Right lobe of liver (tissue), 6 donors: ENCODE results near the gene DLG2. TPM values are rescaled to one million over a fixed set of nuclear protein-coding genes. Genes with fewer than 3 reads are reported as not detected.

Experiments used
- ATAC-seq, 4 donors: fragments of 200-7000 bp; cut with Tn5 transposase; one replicate each; pipeline ENCODE4 v1.9.1; 2020; ENCODE audit warnings: mild to moderate bottlenecking in 4 of 4, moderate library complexity in 4 of 4
- DNase-seq, 3 donors: peaks; one replicate each; pipeline ENCODE4 v3.0.0-alpha.2; 2020
- H3K27ac ChIP-seq, 3 donors: fragments of 200-600 bp; one replicate each; pipeline ENCODE4 v1.8.0; 2022
- H3K27me3 ChIP-seq, 2 donors: fragments of 200-600 bp; one replicate each; pipeline ENCODE4 v1.8.0; 2022
- H3K36me3 ChIP-seq, 4 donors: fragments of 200-600 bp; sonication (generic) in 1 of 4; one replicate each; pipeline versions ENCODE4 v1.5.1 to v1.8.0; 2017 to 2022; ENCODE audit warnings: control low read depth in 1 of 4
- H3K4me1 ChIP-seq, 4 donors: fragments of 200-600 bp; sonication (generic) in 1 of 4; one replicate each; pipeline versions ENCODE4 v1.5.1 to v1.8.0; 2017 to 2022; ENCODE audit warnings: control low read depth in 1 of 4
- H3K4me3 ChIP-seq, 3 donors: fragments of 200-600 bp; one replicate each; pipeline ENCODE4 v1.8.0; 2022
- H3K9me3 ChIP-seq, 4 donors: fragments of 200-600 bp; sonication (generic) in 1 of 4; one replicate each; pipeline versions ENCODE4 v1.5.1 to v1.8.0; 2017 to 2022; ENCODE audit warnings: control low read depth in 1 of 4
- CTCF ChIP-seq, 4 donors: fragments of 200-600 bp in 3 of 4; fragments of 450-650 bp in 1 of 4; IDR thresholded peaks; one replicate each; pipeline versions ENCODE4 v1.5.1 to v1.8.0; 2016 to 2022; ENCODE audit warnings: antibody characterized with exemption in 4 of 4, mild to moderate bottlenecking in 2 of 4
- POLR2A ChIP-seq: fragments of 450-650 bp; IDR thresholded peaks from one replicate; pipeline ENCODE4 v1.6.1; 2017; ENCODE audit warnings: antibody characterized with exemption, mild to moderate bottlenecking
- WGBS: methylation state at CpG from one replicate; pipeline ENCODE4 v1.1.6; 2018; ENCODE audit warnings: low coverage, low lambda C conversion rate; ENCODE audit not compliant: insufficient coverage; ENCODE audit errors: missing lambda C conversion rate; 5-methylcytosine and 5-hydroxymethylcytosine counted together
- intact Hi-C, 2 donors: fragments of 100-400 bp; cut with DNase I; formaldehyde crosslinking; loops; one replicate each; pipeline versions ENCODE4 v1.11.2 to v1.14.1; 2022
- total RNA-seq, 6 experiments: library from RNA; depleted of rRNA in 2 of 6; stranded (reverse); fragments of >200 nt in 2 of 6; fragmentation: NEBNext Ultra II Directional in 3 of 6; extraction: Animal tissue kit (Norgen Biotek cat#: 25700) in 3 of 6; gene quantifications; one replicate each; pipeline versions ENCODE4 v1.1.0 to v1.2.4, GENCODE V29; 2016 to 2023
- donor health status: DM: no; HTN: yes; CAD: no.
- donor health status: DM: no; HTN: no; CAD: no.
- donor health status: DM: no; HTN: no; CAD: no.
- donor health status: DM: no; HTN: yes; CAD: no.
- donor health status: DM: no; HTN: yes; CAD: no.

Gene DLG2
- total RNA-seq, 6 experiments from 2014 or later, result 1.2 to 6.4 (median 2.5) TPM

GRCh38 chr11:84036664-84037194, 1590.4 kb downstream of the DLG2 start:
- H3K4me3 ChIP-seq, result no peak overlapping the region
- H3K27ac ChIP-seq, result no peak overlapping the region
- no peak for TF ChIP-seq POLR2A
- TF ChIP-seq CTCF (IDR thresholded peaks at IDR 0.05), result no peak
- peaks cover 0 to 7% (median 3%) of the 10 kb centered on the region in 4 donors for H3K4me1 ChIP-seq
- DNase-seq (no peak), ATAC-seq (peak; percentile 46 to 65 (median 54))
- intact Hi-C loops, result no loop called here
- no peaks in the 10 kb centered on the region for H3K9me3 ChIP-seq
- H3K36me3 ChIP-seq, result no peaks in the 10 kb centered on the region
- H3K27me3 ChIP-seq, result no peaks in the 10 kb centered on the region
- 43% methylated on average over 2 of the region's 2 CpGs for WGBS

- no peak overlapping the region for H3K27ac ChIP-seq
- no peaks in the 10 kb centered on the region for H3K27me3 ChIP-seq
- DNase-seq (no peak), ATAC-seq (no peak)
- TF ChIP-seq CTCF (IDR thresholded peaks at IDR 0.05), result no peak
- no peak for TF ChIP-seq POLR2A
- H3K4me3 ChIP-seq, result no peak overlapping the region
- H3K4me1 ChIP-seq, result peaks cover 0 to 7% (median 3%) of the 10 kb centered on the region in 4 donors
- no peaks in the 10 kb centered on the region for H3K9me3 ChIP-seq
- H3K36me3 ChIP-seq, result no peaks in the 10 kb centered on the region
- WGBS, result 82% methylated on average over 2 of the region's 2 CpGs
- intact Hi-C loops, result no loop called here
These were observed 1591.5 kb downstream of the DLG2 start for GRCh38 chr11:84035645-84036044.

DNA sequence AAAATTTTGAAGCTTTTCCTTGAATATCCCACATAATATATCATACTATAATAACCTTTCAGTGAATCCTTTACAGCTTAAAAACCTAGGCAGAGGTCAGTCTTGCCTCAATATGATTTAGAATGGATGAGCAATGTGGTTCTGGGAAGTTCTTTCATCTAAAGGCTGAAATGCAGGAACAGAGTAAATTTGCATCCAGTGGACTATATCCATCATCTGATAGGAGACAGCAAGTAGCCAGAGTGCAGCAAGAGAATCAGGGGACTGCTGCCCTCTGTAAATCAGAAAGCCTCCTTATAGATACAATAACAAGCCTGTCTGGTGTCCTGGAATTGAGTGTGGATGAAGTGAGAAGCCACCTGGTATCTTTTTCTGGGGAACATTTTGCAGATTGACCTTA, 1592.7 kb downstream of the DLG2 start:
- ATAC-seq (no peak), DNase-seq (no peak)
- no peaks in the 10 kb centered on the region for H3K9me3 ChIP-seq
- TF ChIP-seq POLR2A (no peak), CTCF (IDR thresholded peaks at IDR 0.05) (no peak)
- H3K36me3 ChIP-seq, result no peaks in the 10 kb centered on the region
- H3K4me1 ChIP-seq, result peaks cover 0 to 7% (median 3%) of the 10 kb centered on the region in 4 donors
- no peaks in the 10 kb centered on the region for H3K27me3 ChIP-seq
- H3K27ac ChIP-seq, result no peak overlapping the region
- intact Hi-C loops, result no loop called here
- H3K4me3 ChIP-seq, result no peak overlapping the region

- Histone ChIP-seq H3K9me3 (no peaks in the 10 kb centered on the region), H3K36me3 (no peaks in the 10 kb centered on the region), H3K4me1 (no peaks in the 10 kb centered on the region), H3K4me3 (no peak overlapping the region), H3K27ac (no peak overlapping the region), H3K27me3 (no peaks in the 10 kb centered on the region)
- intact Hi-C loops, result no loop called here
- 76% methylated on average over 1 of the region's 1 CpG for WGBS
- ATAC-seq (no peak), DNase-seq (no peak)
- no peak for TF ChIP-seq POLR2A
- no peak for TF ChIP-seq CTCF (IDR thresholded peaks at IDR 0.05)
These were observed 1602.9 kb downstream of the DLG2 start for GRCh38 chr11:84024266-84024665.

DNA sequence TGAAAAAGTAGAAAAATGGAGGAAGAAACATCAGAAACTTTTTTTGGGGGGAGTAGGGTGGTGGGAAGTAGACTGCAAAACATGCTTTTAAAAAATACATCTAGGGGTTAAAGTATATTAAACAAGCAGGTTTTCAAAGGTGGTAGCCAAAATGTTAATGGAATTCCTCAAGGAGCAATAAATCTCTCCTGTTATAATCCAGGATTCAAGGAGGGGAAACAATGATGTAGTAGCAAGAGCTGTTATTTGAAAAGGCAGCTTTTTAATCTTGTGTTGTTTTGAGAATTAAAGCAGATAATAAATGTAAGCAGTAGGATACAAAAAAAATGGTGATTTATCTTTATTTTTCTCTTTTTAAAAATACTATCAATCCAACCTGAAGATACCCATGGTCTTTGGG, 1604.4 kb downstream of the DLG2 start:
- intact Hi-C loops, result no loop called here
- no peak for TF ChIP-seq CTCF (IDR thresholded peaks at IDR 0.05)
- no peak for TF ChIP-seq POLR2A
- no peak for ATAC-seq

More for the DNA sequence above, 1604.4 kb downstream of the DLG2 start:
- Histone ChIP-seq H3K27ac (no peak overlapping the region), H3K4me1 (no peaks in the 10 kb centered on the region), H3K36me3 (no peaks in the 10 kb centered on the region), H3K4me3 (no peak overlapping the region), H3K9me3 (no peaks in the 10 kb centered on the region), H3K27me3 (no peaks in the 10 kb centered on the region)
- DNase-seq, result no peak
